ENCODE measurements around the gene NKAIN2.

GRCh38 chr6:124294574-124295200, 491.0 kb downstream of the NKAIN2 start:
- TF ChIP-seq POLR2A (IDR thresholded peaks at IDR 0.05; ENCODE audit: extremely low read depth, insufficient read length) = no peak
- TF ChIP-seq CTCF (IDR thresholded peaks at IDR 0.05; ENCODE audit: low read depth, low read length) = no peak
- no peak for TF ChIP-seq MAX (IDR thresholded peaks at IDR 0.05; ENCODE audit: low read depth, low read length)
